ENCODE data around the gene CYB5D1. TPM values are rescaled to one million over a fixed set of nuclear protein-coding genes. Genes with fewer than 3 reads are reported as not detected.

The CYB5D1 gene
- total RNA-seq, 3 donors from 2014 or later, result 11.5 to 17.0 (median 12.2) TPM

GRCh38 chr17:7855660-7856010 is 2.2 kb upstream of the CYB5D1 start:
- TF ChIP-seq CTCF (IDR thresholded peaks at IDR 0.05), result no peak
- ATAC-seq (no peak), DNase-seq (peak; percentile 64 to 72 (median 66))
- intact Hi-C loops (cut with DNase I, micrococcal nuclease), result no loop called here
- Histone ChIP-seq H3K4me3 (no peak overlapping the region), H3K4me1 (ENCODE audit: low read depth) (peaks cover 43% of the 10 kb centered on the region), H3K9me3 (no peaks in the 10 kb centered on the region), H3K36me3 (ENCODE audit: low read depth) (peaks cover 15% of the 10 kb centered on the region)

GRCh38 chr17:7856011-7856810 is 1.6 kb upstream of the CYB5D1 start:
- peak overlapping the region; percentile 36 for H3K4me3 ChIP-seq
- peaks cover 42% of the 10 kb centered on the region for H3K4me1 ChIP-seq (ENCODE audit: low read depth)
- TF ChIP-seq CTCF (IDR thresholded peaks at IDR 0.05), result no peak
- ATAC-seq, result peak; percentile 30
- no peaks in the 10 kb centered on the region for H3K9me3 ChIP-seq
- peaks cover 15% of the 10 kb centered on the region for H3K36me3 ChIP-seq (ENCODE audit: low read depth)
- peak; percentile 75 to 79 (median 78) for DNase-seq
- intact Hi-C loops (cut with DNase I, micrococcal nuclease), result no loop called here

GRCh38 chr17:7856811-7857712 is 741 bp upstream of the CYB5D1 start, which contains the start of gene NAA38:
Gene NAA38, minus strand, starts transcription at chr17:7857559. Its CDS starts 96 bp downstream, at chr17:7857463.
- peaks cover 15% of the 10 kb centered on the region for H3K36me3 ChIP-seq (ENCODE audit: low read depth)
- H3K4me1 ChIP-seq (ENCODE audit: low read depth), result peaks cover 35% of the 10 kb centered on the region
- ATAC-seq (peak; percentile 86), DNase-seq (peak; percentile 95 to 98 (median 98))
- H3K4me3 ChIP-seq, result peak within 1 kb of the TSS; percentile 42
- H3K9me3 ChIP-seq, result no peaks in the 10 kb centered on the region
- intact Hi-C loops (cut with DNase I, micrococcal nuclease), result no loop called here
- TF ChIP-seq CTCF (IDR thresholded peaks at IDR 0.05), result peak; percentile 28

- peak; percentile 63 to 71 (median 66) for DNase-seq
- ATAC-seq, result peak; percentile 15
- peaks cover 39% of the 10 kb centered on the region for H3K4me1 ChIP-seq (ENCODE audit: low read depth)
- no peaks in the 10 kb centered on the region for H3K9me3 ChIP-seq
- peak; percentile 23 for TF ChIP-seq CTCF (IDR thresholded peaks at IDR 0.05)
- peak overlapping the region; percentile 42 for H3K4me3 ChIP-seq
- intact Hi-C loops (cut with DNase I, micrococcal nuclease), result no loop called here
- H3K36me3 ChIP-seq (ENCODE audit: low read depth), result peaks cover 8% of the 10 kb centered on the region
Observed at GRCh38 chr17:7858522-7858810, 663 bp downstream of the CYB5D1 start.

- H3K4me3 ChIP-seq, result no peak overlapping the region
- TF ChIP-seq CTCF (IDR thresholded peaks at IDR 0.05), result no peak
Observed at GRCh38 chr17:7859028-7859427, 1.2 kb downstream of the CYB5D1 start.

More at GRCh38 chr17:7859028-7859427, 1.2 kb downstream of the CYB5D1 start:
- intact Hi-C loops (cut with DNase I, micrococcal nuclease), result no loop called here
- Histone ChIP-seq H3K4me1 (ENCODE audit: low read depth) (peaks cover 39% of the 10 kb centered on the region), H3K36me3 (ENCODE audit: low read depth) (peaks cover 8% of the 10 kb centered on the region), H3K9me3 (no peaks in the 10 kb centered on the region)
- ATAC-seq, result no peak
- no peak for DNase-seq

All from mucosa of descending colon (tissue), 3 donors.